ENCODE measurements around the gene MDGA2. TPM values are rescaled to one million over a fixed set of nuclear protein-coding genes. Genes with fewer than 3 reads are reported as not detected.

Gene MDGA2
- total and polyA plus RNA-seq, 2 donors (not counting 1 experiment from before 2014, with no cell fraction given), result not detected

- Histone ChIP-seq H3K79me2 (ENCODE audit: control insufficient read depth, insufficient read depth, low read length) (no peaks in the 10 kb centered on the region), H4K20me1 (ENCODE audit: control insufficient read depth, extremely low read depth, insufficient read depth, low read length) (no peaks in the 10 kb centered on the region), H3K4me3 (replicated peaks in 1 of 4; ENCODE audit: control extremely low read depth in 1 of 4, insufficient read depth in 1 of 4, low read depth in 3 of 4, low read length in 4 of 4) (no peak overlapping the region), H3K27ac (ENCODE audit: insufficient read depth, low read length) (no peak overlapping the region), H3K9me3 (ENCODE audit: control insufficient read depth, insufficient read depth, low read depth, low read length) (no peaks in the 10 kb centered on the region), H3K27me3 (ENCODE audit: control insufficient read depth, insufficient read depth, low read length) (no peaks in the 10 kb centered on the region), H3K9ac (ENCODE audit: insufficient read depth, low read length) (no peak overlapping the region), H3K4me1 (ENCODE audit: control insufficient read depth, extremely low read depth, insufficient read depth, low read length) (no peaks in the 10 kb centered on the region), H3K36me3 (ENCODE audit: control insufficient read depth, insufficient read depth, low read length) (no peaks in the 10 kb centered on the region), H2AFZ (ENCODE audit: low read length) (no peak overlapping the region), H3K4me2 (ENCODE audit: extremely low read depth, insufficient read depth, low read length) (no peak overlapping the region)
- DNase-seq (ENCODE audit: low read depth in 2 of 2), result no peak
- no peak for TF ChIP-seq CTCF (conservative IDR thresholded peaks at IDR 0.05 in 1 of 2, IDR thresholded peaks at IDR 0.05 in 1 of 2; ENCODE audit: low read depth in 1 of 2, low read length in 2 of 2)
- no peak for TF ChIP-seq EZH2 (IDR thresholded peaks at IDR 0.05; ENCODE audit: low read length, missing control alignments)
These were observed 79.2 kb downstream of the MDGA2 start for GRCh38 chr14:47596232-47596631.

- Histone ChIP-seq H3K27me3 (ENCODE audit: control insufficient read depth, insufficient read depth, low read length) (no peaks in the 10 kb centered on the region), H3K4me2 (ENCODE audit: extremely low read depth, insufficient read depth, low read length) (no peak overlapping the region)
- TF ChIP-seq CTCF (conservative IDR thresholded peaks at IDR 0.05 in 1 of 2, IDR thresholded peaks at IDR 0.05 in 1 of 2; ENCODE audit: low read depth in 1 of 2, low read length in 2 of 2) (no peak), EZH2 (IDR thresholded peaks at IDR 0.05; ENCODE audit: low read length, missing control alignments) (no peak)
These were observed 79.9 kb downstream of the MDGA2 start for GRCh38 chr14:47595552-47595951.

GRCh38 chr14:47590767-47591495, 84.5 kb downstream of the MDGA2 start:
- no peaks in the 10 kb centered on the region for H3K4me1 ChIP-seq (ENCODE audit: control insufficient read depth, extremely low read depth, insufficient read depth, low read length)
- no peak overlapping the region for H3K9ac ChIP-seq (ENCODE audit: insufficient read depth, low read length)
- no peak overlapping the region for H3K4me3 ChIP-seq (replicated peaks in 1 of 4; ENCODE audit: control extremely low read depth in 1 of 4, insufficient read depth in 1 of 4, low read depth in 3 of 4, low read length in 4 of 4)

More at GRCh38 chr14:47595552-47595951, 79.9 kb downstream of the MDGA2 start:
- Histone ChIP-seq H2AFZ (ENCODE audit: low read length) (no peak overlapping the region), H3K4me3 (replicated peaks in 1 of 4; ENCODE audit: control extremely low read depth in 1 of 4, insufficient read depth in 1 of 4, low read depth in 3 of 4, low read length in 4 of 4) (no peak overlapping the region), H3K36me3 (ENCODE audit: control insufficient read depth, insufficient read depth, low read length) (no peaks in the 10 kb centered on the region), H3K27ac (ENCODE audit: insufficient read depth, low read length) (no peak overlapping the region), H3K79me2 (ENCODE audit: control insufficient read depth, insufficient read depth, low read length) (no peaks in the 10 kb centered on the region), H3K9ac (ENCODE audit: insufficient read depth, low read length) (no peak overlapping the region), H3K4me1 (ENCODE audit: control insufficient read depth, extremely low read depth, insufficient read depth, low read length) (no peaks in the 10 kb centered on the region), H3K9me3 (ENCODE audit: control insufficient read depth, insufficient read depth, low read depth, low read length) (no peaks in the 10 kb centered on the region), H4K20me1 (ENCODE audit: control insufficient read depth, extremely low read depth, insufficient read depth, low read length) (no peaks in the 10 kb centered on the region)
- DNase-seq (ENCODE audit: low read depth in 2 of 2), result no peak

More at GRCh38 chr14:47590767-47591495, 84.5 kb downstream of the MDGA2 start:
- TF ChIP-seq EZH2 (IDR thresholded peaks at IDR 0.05; ENCODE audit: low read length, missing control alignments) (no peak), CTCF (conservative IDR thresholded peaks at IDR 0.05 in 1 of 2, IDR thresholded peaks at IDR 0.05 in 1 of 2; ENCODE audit: low read depth in 1 of 2, low read length in 2 of 2) (no peak)
- Histone ChIP-seq H3K79me2 (ENCODE audit: control insufficient read depth, insufficient read depth, low read length) (no peaks in the 10 kb centered on the region), H3K4me2 (ENCODE audit: extremely low read depth, insufficient read depth, low read length) (no peak overlapping the region), H3K27me3 (ENCODE audit: control insufficient read depth, insufficient read depth, low read length) (no peaks in the 10 kb centered on the region), H3K9me3 (ENCODE audit: control insufficient read depth, insufficient read depth, low read depth, low read length) (no peaks in the 10 kb centered on the region), H4K20me1 (ENCODE audit: control insufficient read depth, extremely low read depth, insufficient read depth, low read length) (no peaks in the 10 kb centered on the region), H2AFZ (ENCODE audit: low read length) (no peak overlapping the region), H3K36me3 (ENCODE audit: control insufficient read depth, insufficient read depth, low read length) (no peaks in the 10 kb centered on the region), H3K27ac (ENCODE audit: insufficient read depth, low read length) (no peak overlapping the region)
- DNase-seq (ENCODE audit: low read depth in 2 of 2), result no peak
